Measurements from ENCODE around the gene MTUS2. TPM values are rescaled to one million over a fixed set of nuclear protein-coding genes. Genes with fewer than 3 reads are reported as not detected.

The MTUS2 gene
- total and polyA plus RNA-seq, 2 of the 8 experiments (the other 6 are each of a cell fraction or from before 2014, with no cell fraction given): 0.18 to 0.80 TPM

DNA sequence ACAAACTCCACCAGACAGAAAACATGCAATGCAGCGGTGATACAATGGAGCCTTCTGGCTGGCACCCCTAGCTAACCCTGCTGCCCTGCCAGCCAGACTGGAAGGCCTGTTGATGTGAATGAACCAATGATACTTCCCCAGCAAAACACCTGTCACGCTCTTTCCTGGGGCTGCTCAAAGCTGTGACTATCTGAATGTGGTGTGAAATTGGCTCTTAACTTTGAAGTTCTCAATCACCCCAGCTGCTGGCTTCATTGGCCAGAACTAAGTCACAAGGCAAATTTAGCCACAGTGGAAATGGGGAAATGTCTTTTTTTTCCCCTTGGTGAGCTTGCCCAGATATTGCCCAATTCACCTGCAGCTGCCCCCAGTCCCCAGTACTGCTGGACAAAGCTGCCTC is 628.0 kb downstream of the MTUS2 start (continued):
- TF ChIP-seq SAP30 (IDR thresholded peaks at IDR 0.05; ENCODE audit: insufficient read depth, insufficient replicate concordance, low read length): no peak
- no peak for TF ChIP-seq TAF7 (optimal IDR thresholded peaks at IDR 0.05; ENCODE audit: borderline replicate concordance, low read depth, low read length)
- TF ChIP-seq JUN (IDR thresholded peaks at IDR 0.05; ENCODE audit: low read depth, low read length): no peak
